HG03378 (cell line): ENCODE measurements around the gene LSAMP.

Source experiments
- ATAC-seq: cut with Tn5 transposase; IDR thresholded peaks from one replicate; pipeline ENCODE4 v1.9.1; 2021; ENCODE audit warnings: mild to moderate bottlenecking, moderate library complexity; ENCODE audit not compliant: unreplicated experiment

The LSAMP gene

GRCh38 chr3:116064646-116065045 lies 380.6 kb downstream of the LSAMP start:
- ATAC-seq, result no peak

- no peak for ATAC-seq
These were observed 385.7 kb downstream of the LSAMP start for GRCh38 chr3:116059421-116060096.

GRCh38 chr3:116058844-116059243 lies 386.4 kb downstream of the LSAMP start:
- ATAC-seq, result no peak

DNA sequence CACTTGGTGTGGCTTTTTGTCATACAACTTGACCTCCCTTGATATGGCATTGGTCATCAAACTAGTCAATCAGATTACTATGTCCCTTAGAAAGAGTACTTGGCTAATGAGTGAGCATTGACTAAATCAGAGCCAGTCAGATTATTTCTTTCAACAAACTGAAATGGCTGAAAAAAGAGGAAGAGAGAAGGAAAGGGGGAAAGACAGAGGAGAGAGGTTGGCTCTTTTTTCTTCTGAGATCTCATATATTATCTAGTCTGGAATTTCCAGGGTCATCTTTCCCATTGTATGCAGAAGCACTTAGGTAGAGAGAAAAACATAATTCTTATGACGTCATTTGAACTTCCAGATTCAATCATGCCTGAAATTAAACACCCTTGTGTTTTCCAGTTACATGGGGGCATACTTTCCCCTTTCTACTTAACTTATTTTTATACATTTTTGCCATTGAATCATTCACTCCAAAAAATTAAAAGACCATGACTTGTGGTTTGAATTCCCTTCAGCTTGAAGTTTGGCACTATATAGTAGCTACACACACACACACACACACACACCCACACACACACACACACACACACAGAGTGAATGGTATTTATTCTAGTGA lies 387.8 kb downstream of the LSAMP start:
- ATAC-seq, result no peak

GRCh38 chr3:116056280-116056679 lies 389.0 kb downstream of the LSAMP start:
- ATAC-seq, result peak; percentile 90

DNA sequence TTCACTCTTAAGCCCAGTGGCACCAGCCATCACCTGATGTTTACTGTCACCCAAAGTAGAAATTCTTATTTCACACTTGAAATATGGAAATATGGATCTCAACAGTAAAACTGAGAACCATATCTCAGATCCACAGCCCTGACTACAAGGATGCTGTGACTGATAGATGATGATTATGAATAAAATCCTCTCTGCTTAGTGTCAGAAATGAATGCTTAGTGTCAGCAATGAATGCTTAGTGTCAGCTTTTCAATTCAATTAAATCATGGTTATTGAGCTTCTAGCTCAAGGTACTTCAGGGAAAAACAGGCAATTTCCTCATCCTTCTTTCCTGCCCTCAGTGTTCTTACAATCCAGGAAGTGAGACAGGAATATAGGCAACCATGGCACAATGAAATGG lies 392.3 kb downstream of the LSAMP start:
- no peak for ATAC-seq

GRCh38 chr3:116052602-116053001 lies 392.7 kb downstream of the LSAMP start:
- ATAC-seq, result no peak

GRCh38 chr3:116051586-116051985 lies 393.7 kb downstream of the LSAMP start:
- ATAC-seq, result no peak

- ATAC-seq, result peak; percentile 51
These were observed 394.2 kb downstream of the LSAMP start for GRCh38 chr3:116051040-116051439.

DNA sequence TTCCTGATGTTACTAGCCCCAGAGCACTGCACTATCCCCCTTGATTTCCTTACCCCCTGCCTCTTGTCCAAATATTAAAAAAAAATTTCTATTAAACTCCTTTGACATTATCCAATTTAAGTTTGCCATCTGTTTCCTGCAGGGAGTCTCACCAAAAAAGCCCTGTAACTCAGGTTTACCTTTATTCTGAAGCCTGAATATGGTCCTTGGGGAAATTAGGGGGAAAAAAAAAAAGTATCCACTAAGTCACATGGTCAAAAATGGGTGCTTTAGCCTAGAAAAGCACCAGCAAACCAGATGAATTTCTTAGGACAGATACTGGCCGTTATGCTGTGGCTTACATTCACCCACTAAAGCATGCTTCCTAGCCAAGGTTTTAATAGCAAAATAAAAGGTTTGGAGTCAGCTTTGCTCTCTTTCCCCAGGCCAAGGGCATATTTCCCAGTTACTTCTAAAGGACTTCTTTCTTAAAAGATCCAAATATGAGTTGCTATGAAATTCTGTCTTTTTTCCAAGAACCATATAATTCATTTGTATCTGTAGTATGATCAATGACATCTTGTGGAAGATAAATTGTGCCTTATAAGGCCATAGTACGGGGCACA lies 394.9 kb downstream of the LSAMP start:
- no peak for ATAC-seq

GRCh38 chr3:116048991-116049390 lies 396.3 kb downstream of the LSAMP start:
- ATAC-seq, result no peak

- no peak for ATAC-seq
These were observed 398.9 kb downstream of the LSAMP start for GRCh38 chr3:116046350-116046749.

GRCh38 chr3:116045314-116045713 lies 400.0 kb downstream of the LSAMP start:
- no peak for ATAC-seq

GRCh38 chr3:116040152-116040551 lies 405.1 kb downstream of the LSAMP start:
- no peak for ATAC-seq

DNA sequence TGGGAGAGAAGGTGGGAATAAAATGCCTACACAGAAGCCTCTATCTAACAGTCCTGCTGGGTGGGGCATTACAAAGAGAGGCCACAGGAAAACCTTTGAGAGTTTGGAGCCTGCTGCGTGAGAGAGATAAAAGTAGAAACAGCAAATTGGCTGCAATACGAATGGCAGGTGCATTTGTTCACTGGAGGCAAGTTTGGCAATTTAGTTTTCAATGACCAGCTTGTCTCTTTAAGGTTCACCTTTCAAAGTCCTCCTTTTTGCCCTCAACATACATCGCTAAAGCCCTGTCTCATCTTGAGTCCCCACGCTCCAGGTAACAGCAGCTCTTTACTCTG lies 405.7 kb downstream of the LSAMP start:
- no peak for ATAC-seq

GRCh38 chr3:116038968-116039650 lies 406.2 kb downstream of the LSAMP start:
- no peak for ATAC-seq

DNA sequence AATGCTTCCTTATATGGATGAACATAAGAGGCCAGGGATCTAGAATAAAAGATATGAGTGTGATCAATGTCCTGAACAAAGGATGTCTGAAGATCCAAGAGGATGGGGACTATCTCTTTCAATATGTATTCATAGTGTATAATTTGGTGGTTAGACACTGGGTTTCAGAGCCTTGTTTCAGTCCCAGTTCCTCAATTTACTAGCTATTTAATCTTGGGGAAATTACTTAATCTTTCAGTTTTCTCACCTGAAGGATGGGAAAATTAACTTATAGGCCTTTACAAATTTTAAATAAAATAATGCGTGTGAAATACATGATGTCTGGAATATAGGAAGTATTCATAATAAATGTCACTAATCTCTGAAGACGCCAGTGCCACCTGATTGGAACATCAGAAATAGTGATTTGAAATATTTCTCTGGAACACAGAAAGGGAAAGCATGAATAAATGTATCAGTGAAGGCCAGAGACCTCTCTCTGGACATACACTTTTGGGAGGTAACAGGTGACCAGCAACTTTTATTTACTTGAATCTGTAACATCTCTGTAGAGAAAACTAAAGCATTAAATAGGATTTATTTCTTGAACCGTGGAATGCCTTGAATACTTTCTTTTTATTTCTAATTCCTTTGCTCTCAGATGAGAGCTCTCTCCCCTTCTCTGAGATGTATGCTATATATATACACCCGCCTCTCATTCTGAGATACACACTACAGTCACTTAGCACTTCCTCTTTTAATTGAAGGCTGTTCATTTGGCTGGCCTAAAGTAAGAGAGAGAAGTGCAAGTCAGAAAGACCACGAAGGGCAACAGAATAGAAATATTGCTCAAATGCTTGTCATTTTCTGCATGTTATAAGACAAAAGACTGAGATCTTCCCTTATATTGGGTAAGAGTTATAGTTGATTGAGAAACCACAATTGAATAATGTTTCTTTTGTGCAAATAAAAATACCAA lies 407.1 kb downstream of the LSAMP start:
- peak; percentile 98 for ATAC-seq

DNA sequence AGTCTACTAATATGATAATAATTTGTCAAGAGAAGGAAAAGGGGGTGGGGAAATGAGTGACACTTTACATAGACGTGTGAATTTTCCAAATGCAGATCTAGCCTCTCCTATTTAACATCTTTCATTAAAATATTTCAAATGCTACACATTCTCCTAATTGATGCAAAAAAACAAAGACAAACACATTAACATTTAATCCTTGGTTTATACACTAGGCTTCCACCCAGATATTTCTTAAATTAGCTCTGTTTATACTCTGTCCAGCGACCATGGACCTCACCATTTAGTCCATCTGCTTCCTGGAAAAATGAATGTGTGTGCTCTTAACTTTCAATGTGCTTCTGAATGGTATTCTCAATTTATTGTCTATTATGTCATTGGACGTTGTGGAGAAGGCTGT lies 409.9 kb downstream of the LSAMP start:
- ATAC-seq, result no peak

- no peak for ATAC-seq
These were observed 410.5 kb downstream of the LSAMP start for GRCh38 chr3:116034794-116035193.

DNA sequence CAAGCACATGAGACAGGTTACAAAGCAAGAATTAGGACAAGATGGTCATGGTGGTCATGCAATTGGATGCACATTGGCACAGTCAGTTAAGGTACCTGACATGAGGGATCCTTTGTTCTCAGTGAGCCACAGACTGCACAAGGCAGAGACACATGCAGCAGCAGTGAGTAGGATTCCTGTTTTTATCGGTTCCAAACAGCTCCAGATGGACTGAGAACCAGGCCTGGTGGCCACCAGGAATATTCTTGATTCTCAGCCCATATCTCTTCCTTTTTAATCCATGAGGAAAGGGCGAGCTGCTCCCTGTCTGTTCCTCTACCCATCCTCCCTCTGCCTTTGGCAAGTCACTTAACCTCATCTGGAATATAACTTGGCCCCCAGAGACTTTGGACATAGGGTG lies 411.2 kb downstream of the LSAMP start:
- ATAC-seq, result no peak

DNA sequence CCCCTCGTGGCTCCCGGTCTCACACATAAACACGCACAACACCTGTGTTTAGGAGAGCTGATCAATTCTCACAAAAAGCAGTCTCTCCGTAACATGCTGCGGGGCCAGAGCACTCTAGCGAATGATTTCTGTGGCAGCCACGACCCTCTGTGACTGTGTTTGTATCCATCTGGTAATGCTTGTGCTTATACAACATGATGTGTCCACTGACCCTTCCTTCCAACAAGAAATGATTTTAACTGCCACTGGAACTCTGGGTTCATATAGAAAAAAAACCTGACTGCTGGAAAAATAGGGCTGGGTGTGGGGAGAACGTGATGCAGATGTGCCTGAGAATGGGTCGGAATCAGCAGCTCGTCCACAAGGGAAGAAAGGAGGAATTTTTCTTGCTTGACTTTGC lies 411.8 kb downstream of the LSAMP start:
- no peak for ATAC-seq
